ENCODE data around the gene SMARCC1. TPM values are rescaled to one million over a fixed set of nuclear protein-coding genes. Genes with fewer than 3 reads are reported as not detected.

SMARCC1 gene
- total RNA-seq, 1 donor from 2014 or later = 75.2 TPM

DNA sequence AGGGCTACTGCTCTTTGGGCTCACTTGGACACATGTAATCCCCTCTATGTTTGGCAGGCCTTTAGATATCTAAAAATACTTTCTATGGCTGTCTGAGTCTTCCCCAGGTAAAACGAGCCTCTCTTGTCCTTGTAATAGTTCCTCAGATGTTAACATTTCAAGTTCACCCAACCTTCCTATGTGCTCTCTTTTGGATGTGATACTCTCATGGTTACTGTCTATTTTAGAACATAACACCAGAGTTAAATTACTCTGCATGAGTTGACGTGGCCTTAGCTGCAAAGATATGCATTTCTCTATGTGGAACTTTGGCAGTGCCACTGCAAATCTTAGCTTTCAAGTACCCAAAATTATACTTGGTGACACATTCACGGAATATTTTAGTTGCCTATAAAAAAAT lies 171.1 kb downstream of the SMARCC1 start:
- H3K27ac ChIP-seq (ENCODE audit: low read depth, low read length) = peak overlapping the region; percentile 32
- H3K9ac ChIP-seq (ENCODE audit: low read depth in 1 of 3, low read length in 3 of 3) = no peak overlapping the region
- no peaks in the 10 kb centered on the region for H3K9me3 ChIP-seq (ENCODE audit: control insufficient read depth in 3 of 3, low read length in 3 of 3)
- peak overlapping the region; percentile 3 to 24 (median 15) for H3K4me3 ChIP-seq (ENCODE audit: low read length in 3 of 3)
- peaks cover 22 to 29% (median 26%) of the 10 kb centered on the region in 3 donors for H3K4me1 ChIP-seq (ENCODE audit: control insufficient read depth in 3 of 3, insufficient read depth in 3 of 3, low read length in 3 of 3)
- H3K36me3 ChIP-seq (ENCODE audit: control insufficient read depth in 3 of 3, insufficient read depth in 3 of 3, low read length in 3 of 3) = peaks cover 6 to 15% (median 13%) of the 10 kb centered on the region in 3 donors
- H3K27me3 ChIP-seq (ENCODE audit: control insufficient read depth in 3 of 3, insufficient read depth in 3 of 3, low read length in 3 of 3) = no peaks in the 10 kb centered on the region

DNA sequence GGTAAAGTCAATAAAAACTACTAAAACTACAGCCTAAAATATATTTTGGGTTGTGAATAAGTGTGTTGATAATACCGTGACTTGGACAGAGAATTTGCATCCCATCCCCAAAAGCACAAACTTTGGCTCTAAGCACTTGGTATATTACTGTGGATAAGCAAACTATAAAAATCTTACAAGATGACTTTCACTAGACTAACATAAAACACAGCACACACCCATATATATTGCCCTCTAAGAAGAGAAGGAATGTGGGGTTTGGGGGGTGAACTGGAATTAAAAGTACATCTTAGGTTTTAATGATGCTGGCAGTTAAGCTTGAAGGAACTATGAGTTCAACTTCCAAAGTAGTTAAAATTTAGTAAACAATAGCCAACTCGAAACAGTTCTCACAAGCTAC lies 174.4 kb downstream of the SMARCC1 start:
- peaks cover 16 to 26% (median 23%) of the 10 kb centered on the region in 3 donors for H3K4me1 ChIP-seq (ENCODE audit: control insufficient read depth in 3 of 3, insufficient read depth in 3 of 3, low read length in 3 of 3)
- no peak overlapping the region for H3K4me3 ChIP-seq (ENCODE audit: low read length in 3 of 3)
- no peak overlapping the region for H3K27ac ChIP-seq (ENCODE audit: low read depth, low read length)
- no peaks in the 10 kb centered on the region for H3K9me3 ChIP-seq (ENCODE audit: control insufficient read depth in 3 of 3, low read length in 3 of 3)
- H3K27me3 ChIP-seq (ENCODE audit: control insufficient read depth in 3 of 3, insufficient read depth in 3 of 3, low read length in 3 of 3) = no peaks in the 10 kb centered on the region
- no peak overlapping the region for H3K9ac ChIP-seq (ENCODE audit: low read depth in 1 of 3, low read length in 3 of 3)
- peaks cover 6 to 15% (median 13%) of the 10 kb centered on the region in 3 donors for H3K36me3 ChIP-seq (ENCODE audit: control insufficient read depth in 3 of 3, insufficient read depth in 3 of 3, low read length in 3 of 3)

DNA sequence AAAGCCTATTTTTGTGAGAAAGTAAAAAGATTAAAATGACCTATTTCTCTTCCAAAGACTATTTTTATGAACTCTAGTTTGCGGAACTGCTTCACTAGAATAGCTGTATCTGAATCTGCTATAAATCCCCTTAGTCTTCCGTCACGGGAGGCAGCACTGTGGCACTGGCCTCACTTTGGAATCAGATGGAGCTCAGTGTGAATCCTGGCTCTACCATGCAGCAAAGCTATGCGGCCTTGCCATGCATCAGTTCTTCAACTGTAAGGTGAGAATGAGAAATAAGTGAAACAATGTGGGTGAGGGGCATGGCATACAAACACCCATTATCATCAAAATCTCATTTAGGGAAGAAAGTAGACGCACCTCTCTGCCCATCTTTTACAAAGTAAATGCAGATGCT lies 175.5 kb downstream of the SMARCC1 start:
- H3K27me3 ChIP-seq (ENCODE audit: control insufficient read depth in 3 of 3, insufficient read depth in 3 of 3, low read length in 3 of 3) = no peaks in the 10 kb centered on the region
- no peaks in the 10 kb centered on the region for H3K9me3 ChIP-seq (ENCODE audit: control insufficient read depth in 3 of 3, low read length in 3 of 3)
- H3K4me1 ChIP-seq (ENCODE audit: control insufficient read depth in 3 of 3, insufficient read depth in 3 of 3, low read length in 3 of 3) = peaks cover 6 to 18% (median 13%) of the 10 kb centered on the region in 3 donors
- H3K9ac ChIP-seq (ENCODE audit: low read depth in 1 of 3, low read length in 3 of 3) = no peak overlapping the region
- no peak overlapping the region for H3K27ac ChIP-seq (ENCODE audit: low read depth, low read length)
- H3K36me3 ChIP-seq (ENCODE audit: control insufficient read depth in 3 of 3, insufficient read depth in 3 of 3, low read length in 3 of 3) = peaks cover 6 to 15% (median 13%) of the 10 kb centered on the region in 3 donors
- no peak overlapping the region for H3K4me3 ChIP-seq (ENCODE audit: low read length in 3 of 3)

DNA sequence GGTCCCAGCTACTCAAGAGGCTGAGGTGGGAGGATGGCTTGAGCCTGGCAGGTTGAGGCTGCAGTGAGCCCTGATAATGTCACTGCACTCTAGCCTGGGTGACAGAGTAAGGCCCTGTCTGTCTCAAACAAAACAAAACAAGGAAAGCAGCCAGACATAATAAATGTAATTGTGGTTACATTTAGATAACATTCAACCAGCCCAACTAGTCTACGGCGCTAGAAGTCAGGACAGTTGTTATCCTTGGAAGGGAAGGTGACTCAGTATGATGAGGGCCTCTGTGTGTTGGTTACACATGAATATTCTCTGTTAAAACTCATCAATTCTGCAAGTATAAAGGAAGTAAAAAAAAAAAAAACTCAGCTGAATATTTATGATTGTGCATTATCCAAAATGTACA lies 176.0 kb downstream of the SMARCC1 start:
- no peaks in the 10 kb centered on the region for H3K9me3 ChIP-seq (ENCODE audit: control insufficient read depth in 3 of 3, low read length in 3 of 3)
- no peak overlapping the region for H3K4me3 ChIP-seq (ENCODE audit: low read length in 3 of 3)
- no peak overlapping the region for H3K27ac ChIP-seq (ENCODE audit: low read depth, low read length)
- H3K36me3 ChIP-seq (ENCODE audit: control insufficient read depth in 3 of 3, insufficient read depth in 3 of 3, low read length in 3 of 3) = peaks cover 6 to 15% (median 13%) of the 10 kb centered on the region in 3 donors
- peaks cover 6 to 18% (median 13%) of the 10 kb centered on the region in 3 donors for H3K4me1 ChIP-seq (ENCODE audit: control insufficient read depth in 3 of 3, insufficient read depth in 3 of 3, low read length in 3 of 3)
- no peaks in the 10 kb centered on the region for H3K27me3 ChIP-seq (ENCODE audit: control insufficient read depth in 3 of 3, insufficient read depth in 3 of 3, low read length in 3 of 3)
- no peak overlapping the region for H3K9ac ChIP-seq (ENCODE audit: low read depth in 1 of 3, low read length in 3 of 3)

DNA sequence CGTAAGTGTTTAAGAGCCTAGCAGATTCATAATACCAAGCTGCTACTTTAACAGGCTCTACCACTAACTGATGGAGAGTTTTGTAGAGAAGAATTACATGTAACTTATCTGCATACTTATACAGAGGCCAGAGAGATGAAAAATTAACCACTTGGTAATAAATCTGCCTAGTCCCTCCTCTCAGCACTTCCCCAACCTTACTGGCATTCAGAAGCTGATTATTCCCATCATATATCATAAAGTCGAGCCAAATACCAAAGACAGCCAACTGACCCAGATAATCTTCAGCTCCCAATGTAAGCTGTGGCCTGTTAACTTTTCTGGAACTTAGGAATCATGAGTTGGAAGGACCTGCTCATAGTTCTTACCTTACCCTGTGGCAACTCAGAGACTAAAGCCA lies 177.5 kb downstream of the SMARCC1 start:
- Histone ChIP-seq H3K36me3 (ENCODE audit: control insufficient read depth in 3 of 3, insufficient read depth in 3 of 3, low read length in 3 of 3) (peaks cover 2 to 15% (median 6%) of the 10 kb centered on the region in 3 donors), H3K27ac (ENCODE audit: low read depth, low read length) (no peak overlapping the region), H3K9me3 (ENCODE audit: control insufficient read depth in 3 of 3, low read length in 3 of 3) (no peaks in the 10 kb centered on the region), H3K9ac (ENCODE audit: low read depth in 1 of 3, low read length in 3 of 3) (no peak overlapping the region), H3K4me3 (ENCODE audit: low read length in 3 of 3) (no peak overlapping the region), H3K4me1 (ENCODE audit: control insufficient read depth in 3 of 3, insufficient read depth in 3 of 3, low read length in 3 of 3) (peaks cover 0 to 8% (median 4%) of the 10 kb centered on the region in 3 donors), H3K27me3 (ENCODE audit: control insufficient read depth in 3 of 3, insufficient read depth in 3 of 3, low read length in 3 of 3) (no peaks in the 10 kb centered on the region)

DNA sequence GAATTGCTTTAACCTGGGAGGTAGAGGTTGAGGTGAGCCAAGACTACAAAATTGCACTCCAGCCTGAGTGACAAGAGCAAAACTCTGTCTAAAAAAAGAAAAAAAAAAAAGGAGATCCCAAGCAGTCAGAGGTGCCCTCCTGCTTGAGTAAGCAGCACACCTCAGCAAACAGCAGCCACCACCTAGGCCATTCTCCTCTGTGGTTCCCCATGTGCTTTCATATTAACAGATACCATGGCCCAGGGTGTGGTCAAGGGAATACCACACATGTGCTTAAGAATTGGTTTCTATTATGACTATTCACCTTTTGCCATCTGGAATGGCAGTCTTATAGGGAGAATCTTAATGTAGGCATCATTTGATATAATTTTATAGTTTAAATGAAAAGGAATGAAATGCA lies 178.4 kb downstream of the SMARCC1 start:
- no peaks in the 10 kb centered on the region for H3K9me3 ChIP-seq (ENCODE audit: control insufficient read depth in 3 of 3, low read length in 3 of 3)
- H3K36me3 ChIP-seq (ENCODE audit: control insufficient read depth in 3 of 3, insufficient read depth in 3 of 3, low read length in 3 of 3) = peaks cover 2 to 9% (median 2%) of the 10 kb centered on the region in 3 donors
- no peak overlapping the region for H3K9ac ChIP-seq (ENCODE audit: low read depth in 1 of 3, low read length in 3 of 3)
- H3K4me1 ChIP-seq (ENCODE audit: control insufficient read depth in 3 of 3, insufficient read depth in 3 of 3, low read length in 3 of 3) = peaks cover 0 to 8% (median 4%) of the 10 kb centered on the region in 3 donors
- H3K4me3 ChIP-seq (ENCODE audit: low read length in 3 of 3) = no peak overlapping the region
- H3K27me3 ChIP-seq (ENCODE audit: control insufficient read depth in 3 of 3, insufficient read depth in 3 of 3, low read length in 3 of 3) = no peaks in the 10 kb centered on the region
- H3K27ac ChIP-seq (ENCODE audit: low read depth, low read length) = no peak overlapping the region

DNA sequence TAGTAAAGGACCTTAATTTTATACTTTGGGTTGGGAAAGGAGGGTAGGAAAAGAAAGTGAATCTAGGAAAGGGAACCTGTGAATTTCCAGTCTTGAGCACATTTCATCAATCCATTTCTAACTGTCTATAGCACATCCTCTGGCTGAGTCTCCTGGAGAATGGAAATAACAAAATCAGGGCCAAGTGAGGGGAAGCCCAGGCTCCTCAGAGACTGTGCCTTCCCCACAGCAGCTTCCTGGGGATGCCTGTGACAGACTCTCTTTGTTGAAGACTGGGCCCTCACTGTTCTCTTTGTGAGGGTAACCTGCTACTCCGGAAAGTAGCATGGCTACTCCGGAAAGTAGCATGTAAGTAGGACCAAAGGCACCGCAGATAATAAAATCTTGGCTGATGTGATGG lies 180.4 kb downstream of the SMARCC1 start:
- H3K27ac ChIP-seq (ENCODE audit: low read depth, low read length) = no peak overlapping the region
- no peak overlapping the region for H3K9ac ChIP-seq (ENCODE audit: low read depth in 1 of 3, low read length in 3 of 3)
- peaks cover 0 to 4% (median 2%) of the 10 kb centered on the region in 3 donors for H3K36me3 ChIP-seq (ENCODE audit: control insufficient read depth in 3 of 3, insufficient read depth in 3 of 3, low read length in 3 of 3)

DNA sequence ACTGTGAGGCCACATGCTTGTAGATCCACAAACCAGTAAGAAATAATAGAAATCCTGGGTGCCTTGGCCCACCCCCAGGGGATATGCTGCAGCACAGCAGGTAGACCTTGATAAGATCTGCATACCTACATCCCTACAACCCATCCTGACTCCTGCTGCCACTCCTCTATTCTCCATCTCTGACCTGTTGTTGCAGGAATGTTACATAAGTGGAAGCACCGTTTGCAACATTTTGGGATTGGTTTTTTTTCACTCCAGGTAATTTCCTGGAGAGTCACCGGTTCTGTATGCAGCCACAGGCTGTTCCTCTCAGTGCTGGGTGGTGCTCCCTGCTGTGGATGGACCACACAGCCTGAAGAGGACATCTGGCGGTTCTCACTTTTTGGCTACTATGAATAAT lies 186.9 kb downstream of the SMARCC1 start:
- no peak overlapping the region for H3K27ac ChIP-seq (ENCODE audit: low read depth, low read length)
- H3K36me3 ChIP-seq (ENCODE audit: control insufficient read depth in 3 of 3, insufficient read depth in 3 of 3, low read length in 3 of 3) = peaks cover 6 to 13% (median 6%) of the 10 kb centered on the region in 3 donors
- H3K9ac ChIP-seq (ENCODE audit: low read depth in 1 of 3, low read length in 3 of 3) = no peak overlapping the region
- H3K27me3 ChIP-seq (ENCODE audit: control insufficient read depth in 3 of 3, insufficient read depth in 3 of 3, low read length in 3 of 3) = no peaks in the 10 kb centered on the region
- no peak overlapping the region for H3K4me3 ChIP-seq (ENCODE audit: low read length in 3 of 3)
- no peaks in the 10 kb centered on the region for H3K4me1 ChIP-seq (ENCODE audit: control insufficient read depth in 3 of 3, insufficient read depth in 3 of 3, low read length in 3 of 3)
- no peaks in the 10 kb centered on the region for H3K9me3 ChIP-seq (ENCODE audit: control insufficient read depth in 3 of 3, low read length in 3 of 3)

More for the DNA sequence above, 180.4 kb downstream of the SMARCC1 start:
- Histone ChIP-seq H3K27me3 (ENCODE audit: control insufficient read depth in 3 of 3, insufficient read depth in 3 of 3, low read length in 3 of 3) (no peaks in the 10 kb centered on the region), H3K9me3 (ENCODE audit: control insufficient read depth in 3 of 3, low read length in 3 of 3) (no peaks in the 10 kb centered on the region), H3K4me3 (ENCODE audit: low read length in 3 of 3) (no peak overlapping the region), H3K4me1 (ENCODE audit: control insufficient read depth in 3 of 3, insufficient read depth in 3 of 3, low read length in 3 of 3) (peaks cover 0 to 8% (median 4%) of the 10 kb centered on the region in 3 donors)

DNA sequence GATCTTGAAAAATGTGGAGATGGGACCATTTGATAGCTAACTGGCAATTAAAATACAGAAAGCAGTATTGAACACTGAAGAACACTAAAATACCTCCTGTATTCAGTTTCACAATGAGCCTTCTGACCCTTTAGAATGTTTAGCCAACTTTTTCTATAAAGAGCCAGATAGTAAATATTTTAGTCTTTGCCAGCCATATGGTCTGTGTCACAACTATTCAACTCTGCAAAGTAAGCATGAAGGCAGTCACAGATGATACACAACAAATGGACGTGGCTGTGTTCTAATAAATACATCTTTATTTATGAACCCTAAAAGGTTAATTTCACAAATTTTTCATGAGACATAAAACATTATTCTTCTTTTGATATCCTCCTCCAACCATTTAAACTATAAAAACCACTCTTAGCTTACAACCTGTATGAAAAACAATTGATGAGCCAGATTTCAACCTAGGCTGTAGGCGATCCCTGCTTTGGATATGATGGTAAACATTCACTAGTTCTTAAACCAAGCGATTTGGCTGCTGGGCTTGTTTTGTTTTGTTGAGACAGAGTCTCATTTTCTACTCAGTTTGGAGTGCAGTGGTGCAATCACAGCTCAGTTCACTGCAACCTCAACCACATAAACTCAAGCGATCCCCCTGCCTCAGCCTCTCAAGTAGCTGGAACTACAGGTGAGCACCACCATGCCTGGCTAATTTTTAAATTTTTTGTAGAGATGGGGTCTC lies 189.5 kb downstream of the SMARCC1 start:
- Histone ChIP-seq H3K9ac (ENCODE audit: low read depth in 1 of 3, low read length in 3 of 3) (no peak overlapping the region), H3K27ac (ENCODE audit: low read depth, low read length) (no peak overlapping the region), H3K9me3 (ENCODE audit: control insufficient read depth in 3 of 3, low read length in 3 of 3) (no peaks in the 10 kb centered on the region), H3K4me3 (ENCODE audit: low read length in 3 of 3) (no peak overlapping the region), H3K4me1 (ENCODE audit: control insufficient read depth in 3 of 3, insufficient read depth in 3 of 3, low read length in 3 of 3) (no peaks in the 10 kb centered on the region), H3K36me3 (ENCODE audit: control insufficient read depth in 3 of 3, insufficient read depth in 3 of 3, low read length in 3 of 3) (peaks cover 11 to 30% (median 18%) of the 10 kb centered on the region in 3 donors), H3K27me3 (ENCODE audit: control insufficient read depth in 3 of 3, insufficient read depth in 3 of 3, low read length in 3 of 3) (no peaks in the 10 kb centered on the region)

DNA sequence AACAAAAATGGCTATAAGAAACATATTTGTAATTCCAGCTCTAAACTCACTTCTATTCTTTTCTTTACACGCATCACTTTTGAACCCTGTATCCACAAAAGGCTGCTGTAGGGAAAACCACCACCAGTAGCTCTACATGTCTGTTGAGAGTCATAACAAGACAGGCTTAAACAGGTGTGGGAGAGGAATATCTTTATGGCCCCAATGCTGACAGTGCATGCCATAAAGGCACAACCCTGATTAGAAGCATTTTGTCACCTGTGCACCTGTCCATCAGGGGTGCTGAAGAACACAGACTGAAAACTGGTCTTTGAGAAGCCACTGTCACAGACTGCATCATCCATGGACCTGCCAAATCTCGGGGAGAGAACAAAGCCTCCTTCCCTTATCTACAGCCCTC lies 191.5 kb downstream of the SMARCC1 start:
- H3K4me3 ChIP-seq (ENCODE audit: low read length in 3 of 3) = no peak overlapping the region
- no peak overlapping the region for H3K9ac ChIP-seq (ENCODE audit: low read depth in 1 of 3, low read length in 3 of 3)
- H3K36me3 ChIP-seq (ENCODE audit: control insufficient read depth in 3 of 3, insufficient read depth in 3 of 3, low read length in 3 of 3) = peaks cover 11 to 38% (median 18%) of the 10 kb centered on the region in 3 donors

More for the DNA sequence above, 191.5 kb downstream of the SMARCC1 start:
- H3K27ac ChIP-seq (ENCODE audit: low read depth, low read length) = no peak overlapping the region
- no peaks in the 10 kb centered on the region for H3K9me3 ChIP-seq (ENCODE audit: control insufficient read depth in 3 of 3, low read length in 3 of 3)
- H3K27me3 ChIP-seq (ENCODE audit: control insufficient read depth in 3 of 3, insufficient read depth in 3 of 3, low read length in 3 of 3) = no peaks in the 10 kb centered on the region
- H3K4me1 ChIP-seq (ENCODE audit: control insufficient read depth in 3 of 3, insufficient read depth in 3 of 3, low read length in 3 of 3) = no peaks in the 10 kb centered on the region
